SK-N-MC (cell line): ENCODE data around the gene PGAP1.

Experiments
- EZH2 ChIP-seq: fragments of 200-600 bp; sonication (generic); IDR thresholded peaks from one replicate; pipeline ENCODE4 v1.6.1; 2017; ENCODE audit warnings: antibody characterized with exemption
- POLR2AphosphoS5 ChIP-seq: IDR thresholded peaks from 2 replicates; pipeline ENCODE4 v1.6.1; 2012; ENCODE audit warnings: mild to moderate bottlenecking, low read depth, low read length, borderline replicate concordance

GRCh38 chr2:196962325-196962724 lies 35.8 kb upstream of the PGAP1 start:
- TF ChIP-seq POLR2AphosphoS5 = no peak
- no peak for TF ChIP-seq EZH2
